Embryonic facial prominence (tissue), 1 donor: Measurements from ENCODE around the gene OAS2.
"Not testable (repeated sequence)": the region's sequence is repeated elsewhere in the genome, so short reads cannot be mapped to it uniquely, and the experiment has no call there.

Experiments
- DNase-seq: peaks from one replicate; pipeline ENCODE4 v3.0.0-alpha.2; 2016; ENCODE audit errors: extremely low spot score

OAS2 gene

GRCh38 chr12:112948806-112949205, 29.5 kb upstream of the OAS2 start:
- no peak for DNase-seq

- no peak for DNase-seq
Observed at GRCh38 chr12:112950701-112951100, 27.6 kb upstream of the OAS2 start.

GRCh38 chr12:112957125-112957524, 21.2 kb upstream of the OAS2 start:
- not testable (repeated sequence) for DNase-seq

DNA sequence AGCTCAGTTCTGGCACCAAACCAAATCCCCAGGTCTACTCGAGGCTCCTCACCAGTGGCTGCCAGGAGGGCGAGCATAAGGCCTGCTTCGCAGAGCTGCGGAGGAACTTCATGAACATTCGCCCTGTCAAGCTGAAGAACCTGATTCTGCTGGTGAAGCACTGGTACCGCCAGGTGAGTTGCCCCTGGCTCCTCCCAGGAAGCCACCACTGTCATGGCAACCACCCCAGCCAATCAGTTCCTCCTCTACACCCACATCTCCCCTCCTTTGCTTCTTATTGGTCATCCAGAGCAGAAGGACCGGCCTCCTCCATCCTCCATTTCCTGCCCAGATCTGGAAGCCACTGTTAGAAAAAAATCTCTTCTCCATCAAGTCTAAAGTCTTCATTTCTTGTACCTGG, 17.2 kb upstream of the OAS2 start:
- no peak for DNase-seq

DNA sequence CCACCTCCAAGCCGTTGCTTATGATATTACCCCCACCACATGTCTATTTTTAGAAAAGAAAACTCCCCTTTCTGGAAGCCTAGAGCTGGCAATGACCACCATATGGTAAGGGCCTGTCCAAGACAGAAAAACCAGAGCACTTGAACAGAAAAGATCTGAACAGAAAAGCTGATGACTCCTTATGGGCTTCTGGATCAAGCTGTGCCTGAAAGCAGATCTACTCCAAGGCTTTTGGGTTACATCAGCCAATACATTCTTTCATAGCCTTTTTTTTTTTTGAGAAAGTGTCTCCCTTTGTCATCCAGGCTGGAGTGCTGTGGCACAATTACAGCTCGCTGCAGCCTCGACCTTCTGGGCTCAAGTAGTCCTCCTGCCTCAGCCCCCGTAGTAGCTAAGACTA, 16.8 kb upstream of the OAS2 start:
- no peak for DNase-seq

DNA sequence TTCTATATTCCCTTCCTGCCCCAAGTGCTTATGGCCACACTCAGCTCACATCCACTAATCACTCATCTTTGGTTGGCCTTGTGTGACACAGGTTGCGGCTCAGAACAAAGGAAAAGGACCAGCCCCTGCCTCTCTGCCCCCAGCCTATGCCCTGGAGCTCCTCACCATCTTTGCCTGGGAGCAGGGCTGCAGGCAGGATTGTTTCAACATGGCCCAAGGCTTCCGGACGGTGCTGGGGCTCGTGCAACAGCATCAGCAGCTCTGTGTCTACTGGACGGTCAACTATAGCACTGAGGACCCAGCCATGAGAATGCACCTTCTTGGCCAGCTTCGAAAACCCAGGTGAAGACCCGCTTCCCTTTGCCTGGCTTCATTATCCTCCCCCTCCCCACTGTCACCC, 15.8 kb upstream of the OAS2 start:
- no peak for DNase-seq

DNA sequence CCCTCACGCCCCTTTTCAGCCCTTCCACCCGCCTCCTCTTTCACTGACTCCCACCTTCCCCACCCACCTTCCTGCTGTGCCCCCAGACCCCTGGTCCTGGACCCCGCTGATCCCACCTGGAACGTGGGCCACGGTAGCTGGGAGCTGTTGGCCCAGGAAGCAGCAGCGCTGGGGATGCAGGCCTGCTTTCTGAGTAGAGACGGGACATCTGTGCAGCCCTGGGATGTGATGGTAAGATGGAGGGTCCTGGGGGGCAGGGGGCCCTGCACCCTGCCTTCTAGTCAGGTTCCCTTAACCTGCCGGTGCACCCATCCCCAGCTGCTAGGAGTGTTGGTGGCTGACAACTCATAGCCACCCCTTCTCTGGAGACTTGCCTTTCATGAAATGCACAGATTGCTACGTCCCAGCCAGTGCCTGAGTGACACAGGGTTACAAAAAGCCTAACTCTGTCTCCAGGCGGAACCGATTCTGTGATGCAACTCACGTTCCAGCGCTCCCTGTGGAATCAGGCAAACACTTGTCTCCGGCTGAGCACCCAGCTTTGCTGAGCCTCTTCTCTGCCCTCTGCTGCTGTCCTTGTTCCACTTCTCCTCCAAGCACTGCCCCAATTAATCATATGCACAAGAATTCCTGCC, 15.0 kb upstream of the OAS2 start:
- no peak for DNase-seq

DNA sequence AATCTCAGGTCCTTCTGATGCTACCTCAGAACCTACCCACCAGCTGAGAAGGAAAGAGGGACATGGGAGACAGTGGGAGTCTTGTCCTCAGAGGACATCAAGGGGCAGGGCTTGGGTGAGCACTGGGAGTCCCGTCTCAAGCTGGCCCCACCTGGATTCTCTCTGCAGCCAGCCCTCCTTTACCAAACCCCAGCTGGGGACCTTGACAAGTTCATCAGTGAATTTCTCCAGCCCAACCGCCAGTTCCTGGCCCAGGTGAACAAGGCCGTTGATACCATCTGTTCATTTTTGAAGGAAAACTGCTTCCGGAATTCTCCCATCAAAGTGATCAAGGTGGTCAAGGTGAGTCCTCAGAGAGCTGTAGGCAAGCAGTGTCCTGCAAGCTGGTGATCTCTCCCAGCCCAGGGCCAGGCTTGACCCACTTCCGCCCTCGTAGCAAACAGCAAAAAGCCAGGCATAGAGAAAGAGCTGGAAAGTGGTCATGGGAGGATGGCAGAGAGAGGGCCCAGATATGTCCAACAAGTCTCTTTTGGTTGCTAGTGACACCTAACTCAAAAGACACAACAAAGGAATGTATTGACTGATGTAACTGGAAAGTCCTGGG, 14.2 kb upstream of the OAS2 start:
- DNase-seq: no peak

DNA sequence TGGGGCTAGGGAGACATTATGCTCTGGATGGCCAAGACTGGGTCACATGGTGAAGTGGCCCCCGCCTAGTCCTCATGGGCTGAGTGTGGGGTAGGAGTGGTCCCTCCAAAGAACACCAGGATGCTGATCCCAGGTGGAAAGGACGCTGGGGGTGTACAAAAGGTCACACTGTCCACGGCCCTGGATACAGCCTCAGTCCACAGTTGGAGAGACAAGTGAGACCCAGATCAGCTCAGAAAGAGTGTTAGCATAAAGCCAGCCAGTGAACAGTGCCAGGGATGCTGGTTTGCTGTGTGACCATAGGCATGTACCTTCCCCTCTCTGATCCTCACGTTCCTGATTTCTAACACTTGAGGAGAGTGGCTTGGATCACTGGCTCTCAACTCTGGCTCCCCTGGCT, 13.4 kb upstream of the OAS2 start:
- no peak for DNase-seq

DNA sequence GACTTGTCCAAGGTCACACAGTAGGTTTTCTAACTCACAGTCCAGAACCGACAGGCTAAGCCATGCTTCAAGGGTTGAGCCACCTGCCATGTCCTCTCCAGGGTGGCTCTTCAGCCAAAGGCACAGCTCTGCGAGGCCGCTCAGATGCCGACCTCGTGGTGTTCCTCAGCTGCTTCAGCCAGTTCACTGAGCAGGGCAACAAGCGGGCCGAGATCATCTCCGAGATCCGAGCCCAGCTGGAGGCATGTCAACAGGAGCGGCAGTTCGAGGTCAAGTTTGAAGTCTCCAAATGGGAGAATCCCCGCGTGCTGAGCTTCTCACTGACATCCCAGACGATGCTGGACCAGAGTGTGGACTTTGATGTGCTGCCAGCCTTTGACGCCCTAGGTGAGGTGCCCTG, 12.7 kb upstream of the OAS2 start:
- no peak for DNase-seq

DNA sequence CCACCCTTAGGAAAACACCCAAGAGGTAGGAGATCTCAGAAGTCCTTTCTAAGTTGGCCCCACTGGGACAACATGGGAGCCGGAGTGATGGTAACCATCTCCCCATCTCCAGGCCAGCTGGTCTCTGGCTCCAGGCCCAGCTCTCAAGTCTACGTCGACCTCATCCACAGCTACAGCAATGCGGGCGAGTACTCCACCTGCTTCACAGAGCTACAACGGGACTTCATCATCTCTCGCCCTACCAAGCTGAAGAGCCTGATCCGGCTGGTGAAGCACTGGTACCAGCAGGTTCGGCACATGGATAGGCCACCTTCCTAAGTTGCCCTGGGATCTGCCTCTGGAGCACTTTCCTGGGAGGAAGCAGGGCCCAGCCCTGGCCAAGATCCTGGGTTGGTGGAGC, 11.0 kb upstream of the OAS2 start:
- no peak for DNase-seq

GRCh38 chr12:112967858-112968257, 10.5 kb upstream of the OAS2 start:
- DNase-seq: no peak

- DNase-seq: no peak
Observed at GRCh38 chr12:112969547-112970306, 8.6 kb upstream of the OAS2 start.

- no peak for DNase-seq
Observed at GRCh38 chr12:112970391-112970790, 7.9 kb upstream of the OAS2 start.

GRCh38 chr12:112971248-112971647, 7.1 kb upstream of the OAS2 start:
- no peak for DNase-seq

DNA sequence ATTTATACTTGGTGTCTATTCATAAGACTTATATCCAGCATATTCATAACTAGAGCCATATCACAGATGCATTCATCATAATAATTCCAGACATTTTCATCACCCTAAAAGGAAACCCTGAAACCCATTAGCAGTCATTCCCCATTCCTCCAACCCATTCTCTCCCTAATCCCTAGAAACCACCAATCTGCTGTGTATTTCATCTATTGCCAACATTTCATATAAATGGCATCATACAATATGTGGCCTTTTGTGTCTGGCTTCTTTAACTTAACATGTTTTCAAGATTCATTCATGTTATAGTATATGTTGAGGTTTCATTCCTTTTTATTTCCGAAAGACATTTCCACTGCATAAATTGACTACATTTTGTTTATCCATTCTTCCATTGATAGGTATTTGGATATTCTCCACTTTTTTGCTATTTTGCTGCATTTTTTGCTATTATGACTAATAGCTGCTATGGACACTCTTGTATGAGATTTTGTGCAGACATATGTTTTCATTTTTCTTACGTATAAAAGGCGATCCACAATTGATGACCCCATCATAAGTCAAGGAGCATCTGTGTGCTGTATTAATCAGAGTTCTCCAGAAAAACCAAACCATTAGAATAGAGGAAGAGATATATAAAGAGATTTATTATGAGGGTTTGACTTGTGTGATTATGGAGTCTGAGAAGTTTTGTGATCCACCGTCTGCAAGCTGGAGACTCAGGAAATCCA, 5.1 kb upstream of the OAS2 start:
- no peak for DNase-seq

- DNase-seq: no peak
Observed at GRCh38 chr12:112973818-112974231, 4.5 kb upstream of the OAS2 start.

DNA sequence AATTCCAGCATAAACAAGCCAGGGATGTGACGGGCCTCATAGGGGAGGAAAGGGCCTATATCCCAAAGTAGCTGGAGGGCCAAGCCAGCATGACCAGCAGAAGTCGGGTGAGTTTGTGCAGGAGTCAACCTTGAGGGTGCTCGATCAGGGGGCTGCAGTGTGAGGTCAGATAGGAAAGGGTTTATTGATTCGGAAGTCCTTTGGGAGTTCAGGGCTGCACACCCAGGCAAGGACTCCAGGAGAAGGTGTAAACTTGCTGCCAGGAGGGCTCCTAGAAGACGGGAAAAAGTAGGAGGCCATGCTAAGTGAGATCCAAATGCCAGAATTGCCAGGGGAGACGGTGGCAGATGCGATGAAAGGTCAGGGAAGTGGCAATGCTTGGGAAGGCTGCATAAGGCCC, 3.4 kb upstream of the OAS2 start:
- DNase-seq: no peak

DNA sequence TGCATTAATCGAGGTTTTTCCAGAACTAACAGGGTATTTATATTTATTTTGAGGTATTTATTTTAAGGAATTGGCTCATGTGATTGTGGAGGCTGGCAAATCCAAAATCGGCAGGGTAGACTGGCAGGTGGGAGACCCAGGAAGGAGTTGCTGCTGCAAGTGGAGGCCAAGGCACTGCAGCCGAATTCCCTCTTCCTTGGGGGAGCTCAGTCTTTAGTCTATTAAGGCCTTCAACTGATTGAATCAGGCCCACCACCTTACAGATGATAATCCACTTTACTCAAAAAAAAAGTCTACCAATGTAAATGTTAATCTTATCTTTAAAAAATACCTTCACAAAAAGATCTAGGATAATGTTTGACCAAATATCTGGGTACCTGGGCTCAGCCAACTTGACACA, 1.2 kb upstream of the OAS2 start:
- no peak for DNase-seq

DNA sequence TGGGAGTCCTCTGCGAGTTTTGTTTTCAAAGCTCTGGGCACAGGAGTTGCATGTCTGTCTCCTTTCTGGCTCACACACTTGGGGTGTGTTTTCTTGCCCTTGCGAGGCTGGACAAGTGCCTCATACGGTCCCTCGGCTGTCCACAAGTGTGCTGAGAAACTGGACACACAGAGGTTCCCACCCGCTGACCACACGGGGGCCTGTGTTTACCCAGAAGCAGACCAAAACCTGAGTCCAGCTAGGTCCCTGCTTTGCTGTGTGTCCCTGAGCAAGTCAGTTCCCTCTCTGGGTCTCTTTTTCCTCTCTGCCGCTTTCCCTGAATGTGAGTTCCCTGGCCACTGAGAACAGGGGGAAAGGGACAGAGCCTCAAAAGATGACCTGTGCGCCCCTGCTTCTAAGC, 678 bp upstream of the OAS2 start:
- DNase-seq: no peak

GRCh38 chr12:112979041-112979680, 842 bp downstream of the OAS2 start:
- no peak for DNase-seq

GRCh38 chr12:112980491-112981158, 2.3 kb downstream of the OAS2 start:
- DNase-seq: no peak
